Epithelial cell of esophagus (primary cell): ENCODE data around the gene KBTBD13.
A peak's percentile ranks its signal among the peaks of the same experiment; 100 is the strongest.

Source experiments
- DNase-seq: peaks from one replicate; pipeline ENCODE4 v3.0.0; 2010; ENCODE audit warnings: low read depth
- H3K4me3 ChIP-seq: 2 replicates; pipeline ENCODE4 v1.5.1; 2011; ENCODE audit warnings: mild to moderate bottlenecking, low read length, control low read depth
- TF ChIP-seq, protein P1 (sequence below): IDR thresholded peaks from 2 replicates; pipeline ENCODE4 v1.5.1; 2011; ENCODE audit warnings: low read depth, mild to moderate bottlenecking, low read length, control low read depth, inconsistent platforms; ENCODE audit not compliant: insufficient read depth; ENCODE audit errors: missing control alignments

Gene KBTBD13

DNA sequence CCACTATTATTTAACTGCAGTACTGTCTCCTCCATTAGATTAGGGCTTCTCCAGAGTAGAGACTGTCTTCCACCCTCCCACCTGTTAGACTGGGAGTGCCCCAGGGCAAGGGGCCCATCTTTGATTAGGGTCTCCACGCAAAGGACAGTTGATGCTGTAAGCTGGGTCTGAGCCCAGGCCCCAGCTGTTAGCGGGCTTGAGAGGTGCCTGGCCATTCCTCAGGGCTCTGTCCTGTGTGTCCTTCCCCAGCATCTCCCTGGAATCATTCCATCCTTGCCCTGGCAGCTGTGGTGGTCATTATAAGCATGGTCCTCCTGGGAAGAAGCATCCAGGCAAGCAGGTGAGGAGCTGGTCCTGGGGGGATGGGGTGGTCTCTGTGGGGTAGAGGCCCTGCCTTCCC, 25.3 kb upstream of the KBTBD13 start:
- TF ChIP-seq, protein P1, sequence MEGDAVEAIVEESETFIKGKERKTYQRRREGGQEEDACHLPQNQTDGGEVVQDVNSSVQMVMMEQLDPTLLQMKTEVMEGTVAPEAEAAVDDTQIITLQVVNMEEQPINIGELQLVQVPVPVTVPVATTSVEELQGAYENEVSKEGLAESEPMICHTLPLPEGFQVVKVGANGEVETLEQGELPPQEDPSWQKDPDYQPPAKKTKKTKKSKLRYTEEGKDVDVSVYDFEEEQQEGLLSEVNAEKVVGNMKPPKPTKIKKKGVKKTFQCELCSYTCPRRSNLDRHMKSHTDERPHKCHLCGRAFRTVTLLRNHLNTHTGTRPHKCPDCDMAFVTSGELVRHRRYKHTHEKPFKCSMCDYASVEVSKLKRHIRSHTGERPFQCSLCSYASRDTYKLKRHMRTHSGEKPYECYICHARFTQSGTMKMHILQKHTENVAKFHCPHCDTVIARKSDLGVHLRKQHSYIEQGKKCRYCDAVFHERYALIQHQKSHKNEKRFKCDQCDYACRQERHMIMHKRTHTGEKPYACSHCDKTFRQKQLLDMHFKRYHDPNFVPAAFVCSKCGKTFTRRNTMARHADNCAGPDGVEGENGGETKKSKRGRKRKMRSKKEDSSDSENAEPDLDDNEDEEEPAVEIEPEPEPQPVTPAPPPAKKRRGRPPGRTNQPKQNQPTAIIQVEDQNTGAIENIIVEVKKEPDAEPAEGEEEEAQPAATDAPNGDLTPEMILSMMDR = no peak
- no peak overlapping the region for H3K4me3 ChIP-seq
- DNase-seq = no peak

DNA sequence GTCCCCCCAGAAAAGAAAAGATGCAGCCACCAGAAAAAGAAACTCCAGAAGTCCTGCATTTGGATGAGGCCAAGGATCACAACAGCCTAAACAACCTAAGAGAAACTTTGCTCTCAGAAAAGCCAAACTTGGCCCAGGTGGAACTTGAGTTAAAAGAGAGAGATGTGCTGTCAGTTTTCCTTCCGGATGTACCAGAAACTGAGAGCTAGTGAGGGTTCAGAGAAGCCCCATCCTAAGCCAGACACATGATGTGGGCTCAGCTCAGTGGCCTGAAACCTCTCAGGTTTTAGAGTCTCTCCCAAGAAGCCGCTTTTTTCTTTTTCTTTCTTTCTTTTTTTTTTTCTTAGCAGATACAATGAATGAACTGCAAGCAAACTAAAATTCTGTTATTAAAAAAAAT, 23.6 kb upstream of the KBTBD13 start:
- TF ChIP-seq, protein P1 = no peak
- no peak overlapping the region for H3K4me3 ChIP-seq
- DNase-seq = no peak

DNA sequence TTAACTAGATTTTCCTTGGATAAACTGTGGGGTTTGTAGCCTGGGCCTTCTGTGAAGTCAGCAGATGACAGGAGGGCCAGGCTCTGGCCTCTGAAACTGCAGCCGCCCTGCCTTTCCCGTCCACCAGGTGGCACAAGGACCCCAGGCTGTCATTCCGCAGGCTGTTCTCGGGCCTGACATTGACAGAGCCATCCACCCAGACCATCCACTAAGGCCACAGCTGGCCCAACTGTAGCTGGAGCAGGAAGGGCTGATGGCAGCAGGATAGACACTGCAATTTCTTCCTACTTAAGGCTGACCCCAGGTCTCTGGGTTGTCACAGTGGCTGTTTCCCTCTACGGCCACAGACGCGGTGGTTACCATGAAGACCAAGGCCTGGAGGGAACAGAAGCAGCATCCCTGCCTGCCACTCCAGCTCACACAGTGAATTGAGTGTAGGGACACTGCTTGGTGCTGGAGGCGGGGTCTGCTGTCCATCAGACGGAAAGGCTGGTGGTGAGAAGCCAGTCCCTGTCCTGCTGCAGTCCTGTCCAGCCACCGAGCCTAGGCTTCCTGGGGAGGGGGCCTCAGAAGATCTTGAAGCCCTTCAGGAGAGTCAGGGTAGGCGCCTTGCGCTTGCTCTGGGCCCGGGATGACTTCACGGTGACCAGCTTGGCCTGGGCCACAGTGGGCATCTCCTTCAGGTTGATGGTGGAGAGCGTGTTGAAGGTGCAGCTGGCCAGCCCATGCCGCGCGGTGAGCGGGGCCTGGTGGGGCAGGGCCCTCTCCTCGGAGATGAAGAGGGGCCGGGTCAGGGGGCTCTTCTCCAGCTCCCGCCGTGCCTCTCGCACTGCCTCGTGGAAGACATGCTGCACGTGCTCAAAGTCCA, 22.0 kb upstream of the KBTBD13 start:
- DNase-seq = peak; percentile 65
- H3K4me3 ChIP-seq = no peak overlapping the region
- TF ChIP-seq, protein P1 = peak; percentile 93

DNA sequence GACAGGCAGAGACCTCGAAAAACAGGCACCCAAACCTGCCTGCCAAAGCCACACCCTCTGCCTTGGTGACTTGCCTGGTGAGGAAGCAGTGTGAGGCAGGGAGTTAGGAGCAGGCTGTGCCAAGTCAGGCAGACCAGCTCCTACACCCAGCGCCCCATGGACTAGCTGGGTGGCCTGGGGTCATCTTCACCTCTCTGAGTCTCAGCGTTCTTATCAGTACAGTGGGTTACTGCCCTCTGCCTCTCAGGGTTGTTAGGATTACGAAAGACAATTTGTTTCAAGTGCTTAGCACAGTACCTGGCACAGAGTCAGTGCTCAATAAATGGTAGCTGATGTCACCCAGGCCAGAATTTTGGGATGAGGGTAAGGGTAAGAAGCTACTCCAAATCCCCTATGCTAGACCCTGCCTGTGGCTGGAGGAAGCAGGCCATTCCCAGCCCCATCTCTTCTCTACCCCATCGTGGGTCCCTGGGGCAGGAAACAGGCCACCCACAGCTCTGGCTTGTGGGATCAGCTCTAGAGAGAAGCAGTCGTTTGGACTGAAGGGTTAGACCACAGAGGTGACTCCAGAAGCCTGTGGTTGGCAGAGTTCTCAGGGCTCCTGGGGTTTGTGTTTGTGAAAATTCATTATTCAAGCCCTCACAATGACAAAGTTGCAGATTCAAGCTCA, 21.2 kb upstream of the KBTBD13 start:
- no peak overlapping the region for H3K4me3 ChIP-seq
- TF ChIP-seq, protein P1 = no peak
- peak; percentile 68 for DNase-seq

DNA sequence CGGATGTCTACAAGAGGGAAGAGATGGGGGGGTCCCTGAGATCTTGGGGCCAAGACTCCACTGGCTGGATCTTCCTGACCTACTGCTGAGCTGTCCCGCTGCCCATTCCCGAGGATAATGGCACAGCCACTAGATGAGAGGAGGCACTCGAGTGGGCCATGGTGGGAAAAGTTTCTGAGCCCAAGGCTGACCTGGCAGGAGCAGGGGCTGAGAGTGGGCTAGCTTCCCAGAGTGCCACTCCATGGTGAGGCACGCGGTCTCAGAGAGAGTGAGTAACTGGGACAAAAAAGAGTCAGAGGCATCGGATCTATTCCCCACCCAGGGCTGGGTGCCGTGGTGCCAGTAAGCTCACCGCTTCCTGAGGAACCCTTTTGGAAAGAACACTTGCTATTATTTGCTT, 20.4 kb upstream of the KBTBD13 start:
- TF ChIP-seq, protein P1 = no peak
- no peak overlapping the region for H3K4me3 ChIP-seq
- DNase-seq = no peak

DNA sequence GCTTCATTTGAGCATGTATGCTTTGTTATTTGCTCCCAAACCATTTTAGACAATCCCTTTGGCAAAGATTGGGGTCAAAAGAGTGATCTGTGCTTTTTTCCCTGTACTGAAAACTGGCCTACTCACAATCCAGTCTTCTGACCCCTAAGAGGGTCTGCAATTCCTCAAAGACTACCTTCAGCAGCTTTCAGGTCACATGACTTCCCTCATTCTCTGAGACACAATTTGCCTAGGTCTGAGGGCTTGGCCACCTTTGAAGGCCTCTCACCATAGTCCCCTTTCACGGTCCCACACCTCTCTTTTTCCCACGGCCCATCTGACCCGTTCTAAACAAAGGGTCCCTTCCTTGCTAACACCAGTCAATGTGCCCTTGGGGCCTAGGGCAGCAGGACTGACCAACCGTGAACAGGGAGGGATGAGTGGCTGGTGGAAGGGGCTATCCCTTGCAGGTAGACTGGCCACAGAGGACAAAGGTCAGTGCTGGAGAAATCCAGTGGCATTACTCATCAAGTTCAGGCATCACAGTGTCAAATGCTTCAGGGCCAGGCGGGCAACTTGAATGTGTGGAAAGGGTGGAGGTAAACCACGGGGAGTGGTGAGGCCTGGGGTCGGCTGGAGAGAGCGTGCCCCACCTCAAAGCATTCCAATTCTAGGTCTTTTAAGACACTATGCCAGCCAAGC, 19.5 kb upstream of the KBTBD13 start:
- peak; percentile 13 for DNase-seq
- no peak overlapping the region for H3K4me3 ChIP-seq
- TF ChIP-seq, protein P1 = no peak
